PFSK-1 (cell line): Measurements from ENCODE around the gene ONECUT3.

ENCODE experiments used
- POLR2AphosphoS5 ChIP-seq: IDR thresholded peaks from 2 replicates; pipeline ENCODE4 v1.6.1; 2012; ENCODE audit warnings: low read depth, mild to moderate bottlenecking, control low read depth, low read length, moderate library complexity
- SIN3A ChIP-seq: IDR thresholded peaks from 2 replicates; pipeline ENCODE4 v1.6.1; 2012; ENCODE audit warnings: mild to moderate bottlenecking, low read length, moderate library complexity, borderline replicate concordance; ENCODE audit not compliant: insufficient read depth
- TF ChIP-seq, protein P1 (sequence below), 2 experiments: IDR thresholded peaks; 2 replicates each; pipeline versions ENCODE4 v1.6.1 to v1.8.0; 2011 to 2012; ENCODE audit warnings: low read depth in 2 of 2, low read length in 2 of 2, control low read depth in 1 of 2, inconsistent platforms in 1 of 2, mild to moderate bottlenecking in 1 of 2, moderate library complexity in 1 of 2; ENCODE audit not compliant: insufficient read depth in 1 of 2

DNA sequence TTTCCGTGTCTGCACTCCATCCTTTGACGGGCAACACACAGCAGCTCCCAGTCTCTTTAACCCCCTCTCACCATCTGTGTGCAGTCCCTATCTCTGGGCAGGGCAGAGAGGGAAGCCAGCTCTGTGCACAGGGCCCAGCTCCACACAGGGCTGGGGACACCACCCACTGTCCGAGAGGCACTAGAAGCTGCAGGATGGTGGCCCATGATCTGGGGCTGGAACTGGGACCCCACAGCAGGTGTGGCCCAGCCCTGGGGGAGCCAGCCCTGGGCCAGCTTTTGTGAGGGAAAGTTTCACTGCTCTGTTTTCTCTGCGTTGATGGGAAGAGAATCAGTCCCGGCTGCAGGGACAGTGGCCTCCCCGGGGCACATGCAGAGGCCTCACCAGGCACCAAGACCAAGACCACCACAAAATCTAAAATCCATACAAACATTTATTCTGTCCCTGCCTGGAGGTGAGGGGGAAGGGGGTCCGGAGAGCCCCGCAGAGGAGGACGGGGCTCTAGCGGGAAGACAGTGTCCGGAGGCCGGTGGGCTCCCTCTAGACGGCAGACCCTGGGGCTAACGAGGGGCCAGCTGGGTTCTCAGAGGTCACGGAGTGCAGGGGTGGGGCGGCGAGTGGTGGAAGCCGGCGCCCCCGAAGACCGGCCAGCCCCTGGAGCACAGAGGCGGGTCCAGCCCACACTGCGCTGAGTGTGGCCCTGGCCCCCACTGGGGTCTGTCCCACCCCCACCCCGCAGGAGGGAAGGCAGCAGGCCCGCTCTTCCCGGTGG, 61.7 kb downstream of the ONECUT3 start:
- TF ChIP-seq POLR2AphosphoS5 (no peak), SIN3A (no peak)
- TF ChIP-seq, protein P1, sequence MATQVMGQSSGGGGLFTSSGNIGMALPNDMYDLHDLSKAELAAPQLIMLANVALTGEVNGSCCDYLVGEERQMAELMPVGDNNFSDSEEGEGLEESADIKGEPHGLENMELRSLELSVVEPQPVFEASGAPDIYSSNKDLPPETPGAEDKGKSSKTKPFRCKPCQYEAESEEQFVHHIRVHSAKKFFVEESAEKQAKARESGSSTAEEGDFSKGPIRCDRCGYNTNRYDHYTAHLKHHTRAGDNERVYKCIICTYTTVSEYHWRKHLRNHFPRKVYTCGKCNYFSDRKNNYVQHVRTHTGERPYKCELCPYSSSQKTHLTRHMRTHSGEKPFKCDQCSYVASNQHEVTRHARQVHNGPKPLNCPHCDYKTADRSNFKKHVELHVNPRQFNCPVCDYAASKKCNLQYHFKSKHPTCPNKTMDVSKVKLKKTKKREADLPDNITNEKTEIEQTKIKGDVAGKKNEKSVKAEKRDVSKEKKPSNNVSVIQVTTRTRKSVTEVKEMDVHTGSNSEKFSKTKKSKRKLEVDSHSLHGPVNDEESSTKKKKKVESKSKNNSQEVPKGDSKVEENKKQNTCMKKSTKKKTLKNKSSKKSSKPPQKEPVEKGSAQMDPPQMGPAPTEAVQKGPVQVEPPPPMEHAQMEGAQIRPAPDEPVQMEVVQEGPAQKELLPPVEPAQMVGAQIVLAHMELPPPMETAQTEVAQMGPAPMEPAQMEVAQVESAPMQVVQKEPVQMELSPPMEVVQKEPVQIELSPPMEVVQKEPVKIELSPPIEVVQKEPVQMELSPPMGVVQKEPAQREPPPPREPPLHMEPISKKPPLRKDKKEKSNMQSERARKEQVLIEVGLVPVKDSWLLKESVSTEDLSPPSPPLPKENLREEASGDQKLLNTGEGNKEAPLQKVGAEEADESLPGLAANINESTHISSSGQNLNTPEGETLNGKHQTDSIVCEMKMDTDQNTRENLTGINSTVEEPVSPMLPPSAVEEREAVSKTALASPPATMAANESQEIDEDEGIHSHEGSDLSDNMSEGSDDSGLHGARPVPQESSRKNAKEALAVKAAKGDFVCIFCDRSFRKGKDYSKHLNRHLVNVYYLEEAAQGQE (IDR thresholded peaks at IDR 0.05; ENCODE audit: insufficient read depth in 1 of 2, low read depth in 2 of 2, low read length in 2 of 2) = no peak
